Astrocyte of the hippocampus (primary cell): ENCODE measurements around the gene CRADD.

Experiments used
- DNase-seq: peaks from one replicate; pipeline ENCODE4 v3.0.0; 2011; ENCODE audit warnings: low read depth, low spot score

CRADD gene

GRCh38 chr12:93805736-93806141 lies 128.6 kb downstream of the CRADD start:
- DNase-seq: peak; percentile 65

DNA sequence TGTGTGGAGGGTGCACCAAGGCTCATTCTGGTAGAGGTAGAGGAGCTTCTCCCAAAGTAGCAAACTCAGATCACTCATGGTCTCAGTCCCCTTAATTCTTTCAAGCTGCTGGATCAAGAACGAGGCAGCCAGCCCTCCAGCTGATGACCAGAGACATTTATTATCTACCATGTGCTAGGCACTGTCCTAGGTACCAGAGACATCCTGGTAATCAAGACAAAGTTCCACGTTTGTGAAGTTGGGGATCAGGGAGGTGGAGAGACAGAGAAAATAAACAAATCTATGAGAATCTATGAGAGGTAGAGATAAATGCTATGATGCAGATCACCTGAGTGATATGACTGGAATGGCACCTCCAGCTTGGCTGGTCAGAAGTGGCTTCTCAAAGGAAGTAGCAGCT lies 130.2 kb downstream of the CRADD start:
- no peak for DNase-seq

DNA sequence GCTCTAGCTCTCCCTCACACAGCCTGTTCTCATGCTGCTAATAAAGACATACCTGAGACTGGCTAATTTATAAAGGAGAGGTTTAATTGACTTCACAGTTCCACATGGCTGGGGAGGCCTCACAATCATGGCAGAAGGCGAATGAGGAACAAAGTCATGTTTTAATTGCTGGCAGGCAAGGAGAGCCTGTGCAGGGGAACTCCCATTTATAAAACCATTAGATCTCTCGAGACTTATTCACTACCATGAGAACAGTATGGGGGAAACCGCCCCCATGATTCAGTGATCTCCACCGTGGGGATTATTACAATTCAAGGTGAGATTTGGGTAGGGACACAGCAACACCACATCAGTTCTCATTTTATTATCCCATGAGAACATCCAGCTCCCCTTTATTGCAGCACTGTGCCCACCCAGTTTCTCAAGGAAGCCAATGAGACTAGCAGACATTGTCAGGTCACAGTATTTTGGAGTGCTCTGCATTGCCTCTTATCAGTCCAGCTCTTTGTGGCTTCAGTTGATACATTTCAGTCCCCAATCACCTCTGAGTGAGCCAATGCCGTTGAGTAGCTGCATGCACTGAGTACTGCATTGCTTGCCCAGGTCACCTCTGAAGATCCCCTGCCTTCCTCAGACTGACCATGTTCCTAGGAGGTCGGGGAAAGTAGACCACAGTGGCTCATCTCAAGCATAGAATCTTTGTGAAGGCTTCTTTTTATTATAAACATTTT lies 131.2 kb downstream of the CRADD start:
- DNase-seq: no peak

DNA sequence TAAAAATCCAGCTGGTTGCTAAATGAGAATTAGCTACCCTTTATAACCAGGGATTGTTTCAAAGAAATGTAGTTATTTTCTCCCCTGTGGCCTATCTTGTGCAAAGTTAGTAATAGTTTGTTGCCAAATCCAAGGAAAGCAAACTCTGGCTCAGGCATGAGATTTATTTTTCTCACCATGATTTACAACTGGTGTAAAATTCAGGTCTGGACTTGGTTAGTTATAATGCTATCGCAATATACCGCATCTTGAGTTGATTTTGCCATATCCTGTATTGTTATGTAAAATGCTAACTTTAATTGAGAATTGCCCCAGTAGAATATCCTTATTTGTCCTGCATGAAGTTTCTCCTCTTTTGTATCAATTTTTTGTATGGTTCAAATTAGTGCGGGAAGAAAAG lies 135.5 kb downstream of the CRADD start:
- DNase-seq: no peak

- peak; percentile 60 for DNase-seq
Observed at GRCh38 chr12:93813186-93813585, 136.0 kb downstream of the CRADD start.

- peak; percentile 74 for DNase-seq
Observed at GRCh38 chr12:93813972-93814821, 137.0 kb downstream of the CRADD start.

DNA sequence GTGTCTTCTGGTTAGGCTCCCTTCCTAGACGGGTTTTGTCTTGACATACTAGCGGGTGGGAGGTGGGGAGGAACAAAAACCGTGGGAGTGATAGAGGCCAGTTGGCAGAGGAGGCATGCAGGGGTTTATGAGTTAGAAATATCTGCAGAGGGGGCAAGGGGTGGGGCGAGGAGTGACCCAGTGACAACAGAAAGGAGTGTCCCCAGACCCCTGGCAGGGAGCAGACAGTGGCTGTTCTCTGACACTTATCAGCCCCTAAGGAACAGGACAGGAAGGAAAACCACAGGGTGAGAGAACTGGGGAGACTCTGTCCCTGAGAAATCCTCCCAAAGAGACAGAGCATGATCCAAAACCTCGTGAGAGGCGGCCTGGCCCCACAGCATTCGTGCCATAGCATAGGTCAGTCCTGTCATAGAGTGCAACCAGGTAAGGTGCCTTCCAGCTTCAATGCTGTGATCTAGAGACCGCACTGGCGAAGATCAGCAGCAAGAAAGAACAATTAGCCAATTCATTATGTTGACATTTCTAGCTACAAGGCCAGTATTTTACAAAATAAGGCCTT lies 141.4 kb downstream of the CRADD start:
- no peak for DNase-seq

DNA sequence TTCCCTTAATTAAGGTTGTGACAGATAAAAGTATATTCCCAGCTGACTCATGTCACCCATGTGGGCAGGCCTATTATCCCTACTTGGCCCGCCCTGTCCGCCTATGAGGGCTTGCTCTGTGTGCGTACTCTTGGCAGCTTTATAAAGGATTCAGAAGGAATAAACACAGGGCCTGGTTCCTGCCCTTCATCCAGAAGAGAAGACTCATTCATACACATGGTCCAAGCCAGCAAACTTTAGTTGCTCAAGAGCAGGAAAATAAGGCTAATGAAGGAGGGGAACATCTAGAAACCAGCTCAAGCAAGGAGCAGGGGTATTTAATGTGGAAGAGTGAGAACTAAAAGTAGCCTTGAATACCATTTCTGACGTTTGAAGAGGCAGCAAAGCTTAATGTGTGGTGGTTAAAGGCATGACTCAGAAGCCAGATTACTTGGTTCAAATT lies 141.9 kb downstream of the CRADD start:
- DNase-seq: peak; percentile 84

GRCh38 chr12:93823616-93824391 lies 146.6 kb downstream of the CRADD start:
- DNase-seq: peak; percentile 15

DNA sequence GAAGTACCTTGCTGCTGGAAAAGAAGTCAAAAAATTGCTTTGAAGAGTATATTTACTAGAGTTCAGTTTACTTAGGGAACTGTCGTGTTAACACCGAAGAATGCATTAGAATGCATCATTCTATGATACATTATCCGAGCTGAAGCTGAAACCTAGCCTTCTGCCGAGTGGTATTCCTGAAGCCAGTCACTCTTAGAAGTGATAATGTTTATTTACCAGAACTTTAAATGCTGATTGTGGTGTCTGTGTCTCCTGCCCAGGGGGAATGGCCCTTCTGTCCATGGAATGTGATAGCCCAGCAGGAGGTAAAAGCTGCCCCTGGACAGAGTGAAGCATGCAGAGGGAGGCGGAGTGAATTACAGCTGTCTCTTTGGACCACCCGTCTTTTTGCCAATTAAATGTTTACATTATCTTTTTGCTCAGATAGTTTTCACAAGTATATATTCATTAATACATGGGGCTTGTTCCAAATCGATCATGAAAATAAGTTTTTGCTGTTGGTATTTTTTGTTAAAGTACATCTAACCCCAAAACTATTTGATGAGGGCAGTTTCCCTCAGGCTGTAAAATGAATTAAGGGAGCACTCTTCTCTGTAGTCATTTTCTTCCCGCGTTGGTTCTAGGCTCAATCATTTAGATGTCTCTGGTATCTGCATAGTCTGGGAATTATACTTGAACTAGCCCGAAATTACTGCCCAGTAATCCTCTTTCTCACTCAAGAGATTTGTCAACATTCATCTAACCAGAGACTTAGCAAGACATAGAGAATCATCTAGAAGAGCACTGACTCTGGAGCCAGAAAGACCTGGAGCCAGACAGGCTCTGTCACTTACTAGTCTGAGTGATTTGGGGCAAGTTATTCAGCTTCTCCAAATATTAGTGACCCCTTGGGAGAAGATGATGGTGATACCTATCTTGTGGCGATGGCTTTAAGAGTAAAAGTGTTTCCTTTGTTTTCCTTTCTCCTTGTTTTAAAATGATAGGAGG lies 147.6 kb downstream of the CRADD start:
- peak; percentile 34 for DNase-seq

DNA sequence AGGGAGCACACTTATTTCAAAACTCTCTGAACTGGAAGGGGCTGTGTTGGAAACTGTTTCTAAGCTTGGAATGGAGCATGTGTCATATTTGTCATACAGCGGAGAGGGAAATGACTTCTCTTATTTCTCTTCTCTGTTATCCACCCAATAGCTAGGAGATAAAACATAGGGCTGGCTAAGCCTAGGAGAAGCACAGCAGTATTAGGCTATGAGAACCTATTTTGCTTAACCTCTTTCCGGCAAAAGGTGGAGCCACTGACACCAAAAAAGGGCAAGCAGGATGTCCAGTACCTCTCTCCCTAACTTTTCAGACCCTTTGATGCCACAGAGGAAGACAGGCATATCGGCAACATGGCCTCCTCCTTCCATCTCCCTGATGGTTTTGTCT lies 148.3 kb downstream of the CRADD start:
- DNase-seq: no peak

DNA sequence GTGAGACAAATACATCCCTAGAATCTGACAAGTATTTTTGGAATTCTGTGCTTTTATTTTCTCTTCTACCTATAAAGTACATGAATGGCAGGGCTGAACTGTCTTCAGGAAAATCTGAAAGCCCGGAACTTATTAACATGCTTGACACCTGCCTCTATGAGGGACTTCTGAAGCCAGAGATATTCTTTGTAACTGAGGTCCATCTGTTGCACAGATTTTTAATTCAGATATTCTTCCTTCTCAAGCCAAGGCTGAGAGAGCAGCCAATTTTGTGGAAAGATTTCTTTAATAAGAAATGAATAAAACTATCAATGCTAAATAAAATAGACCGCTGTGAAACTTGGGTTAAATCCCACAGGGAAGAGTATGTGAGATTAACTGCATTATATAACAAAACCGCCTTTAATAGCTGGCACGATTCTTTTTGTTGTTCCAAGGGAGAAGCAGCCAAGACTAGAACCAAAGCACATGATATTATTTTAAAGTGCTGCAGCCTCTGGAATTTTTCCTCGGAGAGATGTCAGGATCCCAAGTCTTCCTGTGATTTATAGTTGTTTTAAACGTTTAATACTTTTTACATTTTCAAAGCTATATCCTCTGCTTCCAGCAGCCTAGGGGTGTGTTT lies 148.9 kb downstream of the CRADD start:
- peak; percentile 34 for DNase-seq

- no peak for DNase-seq
Observed at GRCh38 chr12:93827179-93827578, 150.0 kb downstream of the CRADD start.

DNA sequence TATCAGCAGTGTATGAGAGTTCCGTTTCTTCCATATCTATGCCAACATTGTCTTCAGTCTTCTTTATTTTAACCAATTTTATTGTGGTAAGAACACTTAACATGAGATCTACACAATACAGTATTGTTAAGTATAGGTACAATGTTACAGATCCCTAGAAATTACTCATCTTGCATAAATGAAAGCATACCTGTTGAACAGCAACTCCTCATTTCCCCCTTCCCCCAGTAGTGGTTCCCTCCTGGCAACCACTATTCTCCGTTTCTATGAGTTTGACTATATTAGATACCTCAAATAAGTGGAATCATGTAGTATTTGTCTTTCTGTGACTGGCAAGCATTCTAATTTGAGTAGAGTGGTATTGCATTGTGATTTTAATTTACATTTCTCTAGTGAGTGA lies 150.5 kb downstream of the CRADD start:
- no peak for DNase-seq

DNA sequence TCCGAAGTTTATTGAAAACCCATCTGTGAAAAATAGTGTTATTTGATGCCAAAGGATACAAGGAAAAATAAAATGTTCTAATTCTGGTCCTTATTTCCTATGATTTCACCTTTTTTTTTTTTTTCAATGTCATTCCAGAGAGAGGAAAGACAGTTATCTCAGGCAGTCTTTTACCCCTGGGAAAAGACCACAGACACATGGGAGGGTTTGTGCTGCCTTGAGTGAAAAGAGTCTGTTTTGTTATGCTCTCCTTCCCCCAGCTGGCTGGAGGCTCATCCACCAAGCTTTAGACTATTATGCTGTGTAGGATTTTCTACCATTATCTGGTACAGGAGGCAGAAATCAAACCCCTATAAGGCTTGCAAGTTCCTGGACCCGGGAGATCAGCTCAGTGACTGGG lies 151.8 kb downstream of the CRADD start:
- no peak for DNase-seq

- DNase-seq: no peak
Observed at GRCh38 chr12:93831374-93831773, 154.2 kb downstream of the CRADD start.

- no peak for DNase-seq
Observed at GRCh38 chr12:93832131-93832530, 155.0 kb downstream of the CRADD start.

GRCh38 chr12:93833946-93834345 lies 156.8 kb downstream of the CRADD start:
- DNase-seq: no peak

DNA sequence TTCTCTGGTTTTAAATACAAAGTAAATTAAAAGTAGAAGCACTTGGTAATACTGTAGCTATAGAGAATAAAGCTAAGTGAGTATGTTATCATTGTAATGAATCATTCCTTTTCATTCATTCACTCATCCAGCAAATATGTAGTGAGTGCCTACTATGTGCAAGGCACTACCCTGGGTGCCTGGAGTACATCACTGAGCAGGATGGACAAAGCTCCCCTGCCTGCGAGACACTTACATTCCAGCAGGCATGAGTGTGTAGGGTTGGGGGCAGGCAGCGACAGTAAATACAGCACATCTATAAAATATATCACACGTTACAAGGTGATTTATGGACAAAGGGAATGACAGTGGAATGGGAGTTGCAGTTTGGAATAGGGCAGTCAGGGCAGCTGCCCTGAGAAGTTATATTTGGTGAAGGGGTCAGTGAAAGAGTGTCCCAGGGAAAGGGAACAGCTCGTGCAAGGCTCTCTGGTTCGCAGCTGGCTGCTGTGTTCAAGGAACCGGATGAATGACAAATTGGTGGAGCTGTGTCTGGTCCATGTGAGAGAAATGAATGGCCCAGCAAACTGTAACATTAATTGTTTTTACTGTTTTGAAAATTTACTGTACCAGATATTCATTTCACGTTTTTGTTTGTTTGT lies 159.6 kb downstream of the CRADD start:
- DNase-seq: no peak

DNA sequence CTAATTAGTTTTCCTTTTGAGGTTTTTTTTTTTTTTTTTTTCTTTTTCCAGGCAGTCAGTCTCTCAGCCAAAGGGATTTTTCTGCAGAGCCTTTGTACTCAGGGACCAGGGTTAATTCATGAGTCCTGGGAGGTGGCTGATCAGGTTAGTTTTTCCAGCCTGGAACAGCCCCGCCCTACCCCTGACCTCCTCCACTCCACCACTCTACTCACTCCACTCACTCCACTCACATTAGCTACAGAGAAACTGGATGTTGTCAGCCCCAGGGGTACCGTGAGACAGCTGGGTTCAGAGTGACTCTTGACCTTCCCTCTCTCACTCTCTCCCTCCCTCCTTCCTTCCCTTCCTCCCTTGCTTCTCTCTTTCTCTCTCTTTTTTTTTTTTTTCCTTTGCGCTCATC lies 161.0 kb downstream of the CRADD start:
- DNase-seq: no peak
